HEK293 (cell line): ENCODE measurements around the gene WDR64.

Experiments used
- CTCF ChIA-PET: fragments of 350-600 bp; formaldehyde crosslinking; extraction: SDS; loops from one replicate; lab custom pipeline; 2021; ENCODE audit warnings: antibody characterized with exemption; lab: Yijun Ruan, JAX
- POLR2A ChIA-PET: fragments of 300-600 bp; formaldehyde crosslinking; extraction: SDS; loops from one replicate; lab custom pipeline; 2020; ENCODE audit warnings: antibody characterized with exemption, inconsistent platforms; lab: Yijun Ruan, JAX
- H3K27ac ChIP-seq: fragments of 200-500 bp; sonication (Bioruptor generic); 2 replicates; pipeline ENCODE4 v1.5.1; 2014; ENCODE audit warnings: low read depth, low read length, control low read depth, inconsistent platforms; ENCODE audit errors: extremely low read depth
- H3K36me3 ChIP-seq, 2 experiments: fragments of 200-500 bp in 1 of 2; sonication (Bioruptor generic) in 1 of 2; 1 replicate in 1 of 2; 2 replicates in 1 of 2; pipeline ENCODE4 v1.5.1; 2014 to 2017; ENCODE audit warnings: inconsistent platforms in 2 of 2, low read length in 2 of 2; ENCODE audit not compliant: control insufficient read depth in 2 of 2, insufficient read depth in 1 of 2
- H3K4me1 ChIP-seq: fragments of 200-500 bp; sonication (Bioruptor generic); 2 replicates; pipeline ENCODE4 v1.5.1; 2014; ENCODE audit warnings: mild to moderate bottlenecking, low read length, inconsistent platforms; ENCODE audit not compliant: control insufficient read depth, insufficient read depth
- H3K4me3 ChIP-seq: 2 replicates; pipeline ENCODE4 v1.5.1; 2011; ENCODE audit warnings: low read depth, mild to moderate bottlenecking, control low read depth, low read length, moderate library complexity
- H3K9me3 ChIP-seq: fragments of 200-500 bp; sonication (Bioruptor generic); 2 replicates; pipeline ENCODE4 v1.5.1; 2014; ENCODE audit warnings: low read depth, low read length, inconsistent platforms; ENCODE audit not compliant: control insufficient read depth, insufficient read depth
- INSM2 ChIP-seq: fragments of 450-650 bp; formaldehyde crosslinking; IDR thresholded peaks from 2 replicates; pipeline ENCODE4 v1.5.1; 2016; ENCODE audit warnings: missing biosample characterization, missing genetic modification characterization
- SALL2 ChIP-seq: fragments of 450-650 bp; formaldehyde crosslinking; IDR thresholded peaks from 2 replicates; pipeline ENCODE4 v1.5.0; 2017; ENCODE audit warnings: missing biosample characterization, mild to moderate bottlenecking, missing genetic modification characterization, borderline replicate concordance
- TRIM28 ChIP-seq: IDR thresholded peaks from 2 replicates; pipeline ENCODE4 v1.6.1; 2011; ENCODE audit warnings: low read length, control low read depth, borderline replicate concordance
- ZNF121 ChIP-seq: fragments of 450-650 bp; formaldehyde crosslinking; IDR thresholded peaks from 2 replicates; pipeline ENCODE4 v1.5.1; 2016; ENCODE audit warnings: missing biosample characterization, missing genetic modification characterization
- ZNF518A ChIP-seq: fragments of 450-650 bp; formaldehyde crosslinking; conservative IDR thresholded peaks from 2 replicates; pipeline ENCODE4 v1.5.1; 2016; ENCODE audit warnings: low read depth, missing biosample characterization, missing genetic modification characterization
- ZNF548 ChIP-seq: fragments of 450-650 bp; formaldehyde crosslinking; IDR thresholded peaks from 2 replicates; pipeline ENCODE4 v1.5.1; 2016; ENCODE audit warnings: missing biosample characterization, missing genetic modification characterization
- ZNF670 ChIP-seq: fragments of 450-650 bp; formaldehyde crosslinking; IDR thresholded peaks from 2 replicates; pipeline ENCODE4 v1.5.1; 2016; ENCODE audit warnings: missing biosample characterization, missing genetic modification characterization, low read depth
- ZXDB ChIP-seq: fragments of 450-650 bp; formaldehyde crosslinking; IDR thresholded peaks from 2 replicates; pipeline ENCODE4 v1.5.1; 2016; ENCODE audit warnings: missing biosample characterization, missing genetic modification characterization
- TF ChIP-seq, protein P1 (sequence below): fragments of 450-650 bp; formaldehyde crosslinking; IDR thresholded peaks from 2 replicates; pipeline ENCODE4 v1.5.1; 2017; ENCODE audit warnings: missing biosample characterization, missing genetic modification characterization
- TF ChIP-seq, protein P2 (sequence below): fragments of 450-650 bp; formaldehyde crosslinking; IDR thresholded peaks from 2 replicates; pipeline ENCODE4 v1.5.1; 2016; ENCODE audit warnings: missing biosample characterization, missing genetic modification characterization, low read depth
- TF ChIP-seq, protein P3 (sequence below): fragments of 450-650 bp; IDR thresholded peaks from 2 replicates; pipeline ENCODE4 v1.5.1; 2018; ENCODE audit warnings: missing biosample characterization, mild to moderate bottlenecking, missing genetic modification characterization
- TF ChIP-seq, protein P4 (sequence below): fragments of 450-650 bp; formaldehyde crosslinking; IDR thresholded peaks from 2 replicates; pipeline ENCODE4 v1.5.1; 2017; ENCODE audit warnings: missing biosample characterization, missing genetic modification characterization
- TF ChIP-seq, protein P5 (sequence below): fragments of 450-650 bp; formaldehyde crosslinking; IDR thresholded peaks from 2 replicates; pipeline ENCODE4 v1.5.1; 2016; ENCODE audit warnings: missing biosample characterization, missing genetic modification characterization, low read depth

WDR64 gene

GRCh38 chr1:241715435-241715834 lies 63.4 kb downstream of the WDR64 start (continued):
- TF ChIP-seq ZNF518A (no peak), INSM2 (tag by site-specific recombination) (no peak), SALL2 (tag by site-specific recombination) (no peak), ZNF121 (no peak), ZXDB (tag by site-specific recombination) (no peak), ZNF670 (tag by site-specific recombination) (no peak), ZNF548 (no peak)
- TF ChIP-seq, protein P1, sequence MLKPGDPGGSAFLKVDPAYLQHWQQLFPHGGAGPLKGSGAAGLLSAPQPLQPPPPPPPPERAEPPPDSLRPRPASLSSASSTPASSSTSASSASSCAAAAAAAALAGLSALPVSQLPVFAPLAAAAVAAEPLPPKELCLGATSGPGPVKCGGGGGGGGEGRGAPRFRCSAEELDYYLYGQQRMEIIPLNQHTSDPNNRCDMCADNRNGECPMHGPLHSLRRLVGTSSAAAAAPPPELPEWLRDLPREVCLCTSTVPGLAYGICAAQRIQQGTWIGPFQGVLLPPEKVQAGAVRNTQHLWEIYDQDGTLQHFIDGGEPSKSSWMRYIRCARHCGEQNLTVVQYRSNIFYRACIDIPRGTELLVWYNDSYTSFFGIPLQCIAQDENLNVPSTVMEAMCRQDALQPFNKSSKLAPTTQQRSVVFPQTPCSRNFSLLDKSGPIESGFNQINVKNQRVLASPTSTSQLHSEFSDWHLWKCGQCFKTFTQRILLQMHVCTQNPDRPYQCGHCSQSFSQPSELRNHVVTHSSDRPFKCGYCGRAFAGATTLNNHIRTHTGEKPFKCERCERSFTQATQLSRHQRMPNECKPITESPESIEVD (tag by site-specific recombination) = no peak; the same call in none of the 2 replicates
- TF ChIP-seq, protein P2, sequence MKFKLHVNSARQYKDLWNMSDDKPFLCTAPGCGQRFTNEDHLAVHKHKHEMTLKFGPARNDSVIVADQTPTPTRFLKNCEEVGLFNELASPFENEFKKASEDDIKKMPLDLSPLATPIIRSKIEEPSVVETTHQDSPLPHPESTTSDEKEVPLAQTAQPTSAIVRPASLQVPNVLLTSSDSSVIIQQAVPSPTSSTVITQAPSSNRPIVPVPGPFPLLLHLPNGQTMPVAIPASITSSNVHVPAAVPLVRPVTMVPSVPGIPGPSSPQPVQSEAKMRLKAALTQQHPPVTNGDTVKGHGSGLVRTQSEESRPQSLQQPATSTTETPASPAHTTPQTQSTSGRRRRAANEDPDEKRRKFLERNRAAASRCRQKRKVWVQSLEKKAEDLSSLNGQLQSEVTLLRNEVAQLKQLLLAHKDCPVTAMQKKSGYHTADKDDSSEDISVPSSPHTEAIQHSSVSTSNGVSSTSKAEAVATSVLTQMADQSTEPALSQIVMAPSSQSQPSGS = no peak
- TF ChIP-seq, protein P3, sequence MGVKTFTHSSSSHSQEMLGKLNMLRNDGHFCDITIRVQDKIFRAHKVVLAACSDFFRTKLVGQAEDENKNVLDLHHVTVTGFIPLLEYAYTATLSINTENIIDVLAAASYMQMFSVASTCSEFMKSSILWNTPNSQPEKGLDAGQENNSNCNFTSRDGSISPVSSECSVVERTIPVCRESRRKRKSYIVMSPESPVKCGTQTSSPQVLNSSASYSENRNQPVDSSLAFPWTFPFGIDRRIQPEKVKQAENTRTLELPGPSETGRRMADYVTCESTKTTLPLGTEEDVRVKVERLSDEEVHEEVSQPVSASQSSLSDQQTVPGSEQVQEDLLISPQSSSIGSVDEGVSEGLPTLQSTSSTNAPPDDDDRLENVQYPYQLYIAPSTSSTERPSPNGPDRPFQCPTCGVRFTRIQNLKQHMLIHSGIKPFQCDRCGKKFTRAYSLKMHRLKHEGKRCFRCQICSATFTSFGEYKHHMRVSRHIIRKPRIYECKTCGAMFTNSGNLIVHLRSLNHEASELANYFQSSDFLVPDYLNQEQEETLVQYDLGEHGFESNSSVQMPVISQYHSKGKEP = peak; percentile 82

DNA sequence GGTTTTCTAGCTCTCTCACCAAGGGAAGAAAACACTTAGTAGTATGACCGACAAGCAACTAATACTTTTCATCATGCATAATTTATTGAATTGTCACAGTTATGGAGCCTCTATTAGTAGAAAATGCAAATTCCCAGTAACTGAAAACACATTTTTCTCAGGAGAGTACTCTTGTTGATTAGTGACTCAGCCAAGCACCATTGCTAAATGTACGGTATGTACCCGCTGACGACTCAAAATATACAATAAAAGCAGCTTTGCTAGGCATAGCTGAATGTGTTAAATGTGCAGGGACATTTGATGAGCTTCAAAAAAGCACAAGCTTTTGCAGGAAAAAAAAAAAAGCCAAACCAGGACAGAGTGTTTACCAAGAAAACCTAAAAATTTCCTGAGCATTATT lies 63.9 kb downstream of the WDR64 start:
- TF ChIP-seq, protein P4, sequence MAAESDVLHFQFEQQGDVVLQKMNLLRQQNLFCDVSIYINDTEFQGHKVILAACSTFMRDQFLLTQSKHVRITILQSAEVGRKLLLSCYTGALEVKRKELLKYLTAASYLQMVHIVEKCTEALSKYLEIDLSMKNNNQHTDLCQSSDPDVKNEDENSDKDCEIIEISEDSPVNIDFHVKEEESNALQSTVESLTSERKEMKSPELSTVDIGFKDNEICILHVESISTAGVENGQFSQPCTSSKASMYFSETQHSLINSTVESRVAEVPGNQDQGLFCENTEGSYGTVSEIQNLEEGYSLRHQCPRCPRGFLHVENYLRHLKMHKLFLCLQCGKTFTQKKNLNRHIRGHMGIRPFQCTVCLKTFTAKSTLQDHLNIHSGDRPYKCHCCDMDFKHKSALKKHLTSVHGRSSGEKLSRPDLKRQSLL (tag by site-specific recombination) = no peak
- TF ChIP-seq TRIM28 = 0 out of 2 replicates have a peak, but pooled peaks have one; percentile 30
- TF ChIP-seq, protein P5, sequence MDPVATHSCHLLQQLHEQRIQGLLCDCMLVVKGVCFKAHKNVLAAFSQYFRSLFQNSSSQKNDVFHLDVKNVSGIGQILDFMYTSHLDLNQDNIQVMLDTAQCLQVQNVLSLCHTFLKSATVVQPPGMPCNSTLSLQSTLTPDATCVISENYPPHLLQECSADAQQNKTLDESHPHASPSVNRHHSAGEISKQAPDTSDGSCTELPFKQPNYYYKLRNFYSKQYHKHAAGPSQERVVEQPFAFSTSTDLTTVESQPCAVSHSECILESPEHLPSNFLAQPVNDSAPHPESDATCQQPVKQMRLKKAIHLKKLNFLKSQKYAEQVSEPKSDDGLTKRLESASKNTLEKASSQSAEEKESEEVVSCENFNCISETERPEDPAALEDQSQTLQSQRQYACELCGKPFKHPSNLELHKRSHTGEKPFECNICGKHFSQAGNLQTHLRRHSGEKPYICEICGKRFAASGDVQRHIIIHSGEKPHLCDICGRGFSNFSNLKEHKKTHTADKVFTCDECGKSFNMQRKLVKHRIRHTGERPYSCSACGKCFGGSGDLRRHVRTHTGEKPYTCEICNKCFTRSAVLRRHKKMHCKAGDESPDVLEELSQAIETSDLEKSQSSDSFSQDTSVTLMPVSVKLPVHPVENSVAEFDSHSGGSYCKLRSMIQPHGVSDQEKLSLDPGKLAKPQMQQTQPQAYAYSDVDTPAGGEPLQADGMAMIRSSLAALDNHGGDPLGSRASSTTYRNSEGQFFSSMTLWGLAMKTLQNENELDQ = no peak
- ChIA-PET POLR2A (no interaction called here), CTCF (interaction anchor here (0.6 kb wide), 1 partner anchor 19 kb away, joined by 3 read pairs; no protein-coding TSS in a partner anchor)
- H3K27ac ChIP-seq = no peak overlapping the region
- H3K36me3 ChIP-seq = no peaks in the 10 kb centered on the region
- peaks cover 34% of the 10 kb centered on the region for H3K4me1 ChIP-seq
- no peak overlapping the region for H3K4me3 ChIP-seq
- no peaks in the 10 kb centered on the region for H3K9me3 ChIP-seq
